HG02678 (cell line): ENCODE results near the gene ACBD7.

ENCODE experiments used
- ATAC-seq: cut with Tn5 transposase; IDR thresholded peaks from one replicate; pipeline ENCODE4 v1.9.1; 2021; ENCODE audit warnings: mild to moderate bottlenecking, moderate library complexity; ENCODE audit not compliant: unreplicated experiment

The ACBD7 gene

GRCh38 chr10:15092855-15093408, 4.4 kb upstream of the ACBD7 start:
- ATAC-seq = no peak

- no peak for ATAC-seq
These were observed 2.8 kb upstream of the ACBD7 start for GRCh38 chr10:15091418-15091817.

GRCh38 chr10:15084502-15084922, 4.1 kb downstream of the ACBD7 start:
- no peak for ATAC-seq

GRCh38 chr10:15083674-15084501, 4.7 kb downstream of the ACBD7 start:
- no peak for ATAC-seq

GRCh38 chr10:15075421-15075820, 13.2 kb downstream of the ACBD7 start:
- no peak for ATAC-seq

- no peak for ATAC-seq
These were observed 16.2 kb downstream of the ACBD7 start for GRCh38 chr10:15072358-15072757.

- ATAC-seq = no peak
These were observed 19.3 kb downstream of the ACBD7 start for GRCh38 chr10:15069230-15069629.

GRCh38 chr10:15068802-15069201, 19.8 kb downstream of the ACBD7 start:
- no peak for ATAC-seq

- no peak for ATAC-seq
These were observed 21.4 kb downstream of the ACBD7 start for GRCh38 chr10:15067154-15067553.

GRCh38 chr10:15060638-15061037, 27.9 kb downstream of the ACBD7 start:
- ATAC-seq = no peak

GRCh38 chr10:15059914-15060313, 28.7 kb downstream of the ACBD7 start:
- ATAC-seq = no peak

GRCh38 chr10:15058689-15059088, 29.9 kb downstream of the ACBD7 start:
- ATAC-seq = no peak

GRCh38 chr10:15053061-15053460, 35.5 kb downstream of the ACBD7 start:
- ATAC-seq = no peak

- no peak for ATAC-seq
These were observed 36.5 kb downstream of the ACBD7 start for GRCh38 chr10:15052121-15052520.

- no peak for ATAC-seq
These were observed 39.0 kb downstream of the ACBD7 start for GRCh38 chr10:15049533-15049932.

- ATAC-seq = no peak
These were observed 42.0 kb downstream of the ACBD7 start for GRCh38 chr10:15046626-15047025.

GRCh38 chr10:15045380-15045779, 43.2 kb downstream of the ACBD7 start:
- no peak for ATAC-seq

GRCh38 chr10:15043674-15044073, 44.9 kb downstream of the ACBD7 start, which contains the start of gene OLAH:
TSS of gene OLAH (plus strand) at chr10:15043943. CDS start at chr10:15047289, 3,346 bp downstream.
- ATAC-seq = no peak

GRCh38 chr10:15038416-15038815, 50.2 kb downstream of the ACBD7 start:
- no peak for ATAC-seq

GRCh38 chr10:15037691-15038090, 50.9 kb downstream of the ACBD7 start:
- no peak for ATAC-seq

- ATAC-seq = no peak
These were observed 52.9 kb downstream of the ACBD7 start for GRCh38 chr10:15035385-15036301.
